ENCODE measurements around the gene ARHGEF11.
"Not testable (repeated sequence)": the region's sequence is repeated elsewhere in the genome, so short reads cannot be mapped to it uniquely, and the experiment has no call there.

ARHGEF11 gene

GRCh38 chr1:156937883-156938282, 107.7 kb downstream of the ARHGEF11 start:
- H3K4me3 ChIP-seq (ENCODE audit: low read depth, low read length): no peak overlapping the region
- DNase-seq (ENCODE audit: low read depth): no peak

- DNase-seq (ENCODE audit: low read depth): no peak
- no peak overlapping the region for H3K4me3 ChIP-seq (ENCODE audit: low read depth, low read length)
Observed at GRCh38 chr1:156936721-156937220, 108.8 kb downstream of the ARHGEF11 start.

GRCh38 chr1:156936191-156936590, 109.4 kb downstream of the ARHGEF11 start:
- DNase-seq (ENCODE audit: low read depth): no peak
- no peak overlapping the region for H3K4me3 ChIP-seq (ENCODE audit: low read depth, low read length)

GRCh38 chr1:156935505-156936128, 109.9 kb downstream of the ARHGEF11 start:
- DNase-seq (ENCODE audit: low read depth): no peak

GRCh38 chr1:156933136-156933535, 112.4 kb downstream of the ARHGEF11 start:
- no peak overlapping the region for H3K4me3 ChIP-seq (ENCODE audit: low read depth, low read length)
- DNase-seq (ENCODE audit: low read depth): no peak

More at GRCh38 chr1:156935505-156936128, 109.9 kb downstream of the ARHGEF11 start:
- no peak overlapping the region for H3K4me3 ChIP-seq (ENCODE audit: low read depth, low read length)

GRCh38 chr1:156931974-156932710, 113.4 kb downstream of the ARHGEF11 start:
- DNase-seq (ENCODE audit: low read depth): no peak

GRCh38 chr1:156931211-156931952, 114.2 kb downstream of the ARHGEF11 start:
- no peak overlapping the region for H3K4me3 ChIP-seq (ENCODE audit: low read depth, low read length)
- DNase-seq (ENCODE audit: low read depth): no peak

More at GRCh38 chr1:156931974-156932710, 113.4 kb downstream of the ARHGEF11 start:
- H3K4me3 ChIP-seq (ENCODE audit: low read depth, low read length): no peak overlapping the region

- H3K4me3 ChIP-seq (ENCODE audit: low read depth, low read length): no peak overlapping the region
- no peak for DNase-seq (ENCODE audit: low read depth)
Observed at GRCh38 chr1:156930483-156930882, 115.1 kb downstream of the ARHGEF11 start.

GRCh38 chr1:156929596-156930238, 115.8 kb downstream of the ARHGEF11 start:
- no peak overlapping the region for H3K4me3 ChIP-seq (ENCODE audit: low read depth, low read length)
- no peak for DNase-seq (ENCODE audit: low read depth)

- no peak overlapping the region for H3K4me3 ChIP-seq (ENCODE audit: low read depth, low read length)
- no peak for DNase-seq (ENCODE audit: low read depth)
Observed at GRCh38 chr1:156928043-156928602, 117.4 kb downstream of the ARHGEF11 start.

GRCh38 chr1:156927215-156928042, 118.1 kb downstream of the ARHGEF11 start:
- peak overlapping the region; percentile 40 for H3K4me3 ChIP-seq (ENCODE audit: low read depth, low read length)
- peak; percentile 29 for DNase-seq (ENCODE audit: low read depth)

GRCh38 chr1:156926695-156927094, 118.8 kb downstream of the ARHGEF11 start:
- H3K4me3 ChIP-seq (ENCODE audit: low read depth, low read length): not testable (repeated sequence)

GRCh38 chr1:156926175-156926574, 119.4 kb downstream of the ARHGEF11 start:
- no peak overlapping the region for H3K4me3 ChIP-seq (ENCODE audit: low read depth, low read length)
- DNase-seq (ENCODE audit: low read depth): peak; percentile 39

More at GRCh38 chr1:156926695-156927094, 118.8 kb downstream of the ARHGEF11 start:
- DNase-seq (ENCODE audit: low read depth): not testable (repeated sequence)

- H3K4me3 ChIP-seq (ENCODE audit: low read depth, low read length): no peak overlapping the region
- no peak for DNase-seq (ENCODE audit: low read depth)
Observed at GRCh38 chr1:156925154-156926010, 120.2 kb downstream of the ARHGEF11 start.

- no peak overlapping the region for H3K4me3 ChIP-seq (ENCODE audit: low read depth, low read length)
- no peak for DNase-seq (ENCODE audit: low read depth)
Observed at GRCh38 chr1:156924478-156925153, 120.9 kb downstream of the ARHGEF11 start.

GRCh38 chr1:156923670-156924477, 121.7 kb downstream of the ARHGEF11 start:
- DNase-seq (ENCODE audit: low read depth): no peak

More at GRCh38 chr1:156923670-156924477, 121.7 kb downstream of the ARHGEF11 start:
- peak overlapping the region; percentile 20 for H3K4me3 ChIP-seq (ENCODE audit: low read depth, low read length)
